Endothelial cell of umbilical vein (primary cell): ENCODE measurements around the gene LENG9. TPM values are rescaled to one million over a fixed set of nuclear protein-coding genes. Genes with fewer than 3 reads are reported as not detected.

Experiments
- BruUV-seq: library from RNA; stranded (reverse); fragments of 400-500 nt; replicated peaks from 2 replicates; lab custom pipeline; 2021; lab: Mats Ljungman, UMichigan
- CTCF ChIA-PET: fragments of 300-600, 350-600 bp; sonication (Branson Sonifier 250); formaldehyde crosslinking; loops from one replicate; lab custom pipeline; 2021; ENCODE audit warnings: antibody characterized with exemption, inconsistent platforms; lab: Charles Lee
- POLR2A ChIA-PET: fragments of 300-600, 350-600 bp; sonication (Branson Sonifier 250); formaldehyde crosslinking; loops from one replicate; lab custom pipeline; 2021; ENCODE audit warnings: antibody characterized with exemption, inconsistent platforms; lab: Charles Lee
- DNase-seq: peaks from one replicate; pipeline ENCODE4 v3.0.0-alpha.2; 2011; ENCODE audit warnings: low read depth, low spot score
- FAIRE-seq: peaks from 2 replicates; lab custom pipeline; 2011; peaks lifted over from hg19 to GRCh38; lab: Jason Lieb, UNC
- H2AFZ ChIP-seq: 2 replicates; pipeline ENCODE4 v1.6.0; 2012; ENCODE audit warnings: low read depth, low read length, control low read depth, inconsistent platforms
- H3K27ac ChIP-seq: 2 replicates; pipeline ENCODE4 v1.5.1; 2011; ENCODE audit warnings: low read depth, mild to moderate bottlenecking, control low read depth, low read length, moderate library complexity; ENCODE audit not compliant: insufficient read depth
- H3K27me3 ChIP-seq, 2 experiments: 2 replicates each; pipeline versions ENCODE4 v1.6.0 to v1.6.1; 2011; ENCODE audit warnings: low read length in 2 of 2, mixed read lengths in 1 of 2; ENCODE audit not compliant: control insufficient read depth in 2 of 2, insufficient read depth in 2 of 2
- H3K36me3 ChIP-seq, 2 experiments: 2 replicates in 1 of 2; 3 replicates in 1 of 2; pipeline ENCODE4 v1.5.1; 2011; ENCODE audit warnings: low read length in 2 of 2, mild to moderate bottlenecking in 1 of 2, moderate library complexity in 1 of 2; ENCODE audit not compliant: control insufficient read depth in 2 of 2, insufficient read depth in 2 of 2; ENCODE audit errors: extremely low read depth in 1 of 2
- H3K4me1 ChIP-seq: 3 replicates; pipeline ENCODE4 v1.5.1; 2011; ENCODE audit warnings: mild to moderate bottlenecking, low read length; ENCODE audit not compliant: control insufficient read depth, insufficient read depth; ENCODE audit errors: extremely low read depth
- H3K4me2 ChIP-seq: 2 replicates; pipeline ENCODE4 v1.6.1; 2011; ENCODE audit warnings: low read length, control low read depth, mixed read lengths; ENCODE audit not compliant: insufficient read depth
- H3K4me3 ChIP-seq, 3 experiments: fragments of 200-600 bp in 1 of 3; sonication (generic), shearing (Covaris generic) in 1 of 3; replicated peaks in 1 of 3; 2 replicates each; pipeline ENCODE4 v1.5.1; 2011 to 2016; ENCODE audit warnings: control low read depth in 3 of 3, low read length in 3 of 3, mild to moderate bottlenecking in 2 of 3, inconsistent platforms in 1 of 3, low read depth in 1 of 3, moderate library complexity in 1 of 3; ENCODE audit not compliant: insufficient read depth in 1 of 3
- H3K79me2 ChIP-seq: 2 replicates; pipeline ENCODE4 v1.6.0; 2012; ENCODE audit warnings: low read length, inconsistent platforms; ENCODE audit not compliant: control insufficient read depth, insufficient read depth
- H3K9ac ChIP-seq: replicated peaks from 2 replicates; pipeline ENCODE3; 2011; ENCODE audit warnings: low read length, control low read depth; ENCODE audit not compliant: insufficient read depth; ENCODE audit errors: extremely low read depth
- H3K9me1 ChIP-seq: replicated peaks from 3 replicates; pipeline ENCODE4 v1.6.0; 2011; ENCODE audit warnings: mild to moderate bottlenecking, low read length; ENCODE audit not compliant: control insufficient read depth, insufficient read depth; ENCODE audit errors: extremely low read depth
- H3K9me3 ChIP-seq: replicated peaks from 2 replicates; pipeline ENCODE4 v1.5.1; 2012; ENCODE audit warnings: low read length, inconsistent platforms; ENCODE audit not compliant: control insufficient read depth, insufficient read depth
- H4K20me1 ChIP-seq: replicated peaks from 2 replicates; pipeline ENCODE3; 2011; ENCODE audit warnings: mild to moderate bottlenecking, low read length; ENCODE audit not compliant: control insufficient read depth, insufficient read depth; ENCODE audit errors: extremely low read depth
- EZH2 ChIP-seq: IDR thresholded peaks from 2 replicates; pipeline ENCODE4 v1.6.1; 2012; ENCODE audit warnings: borderline replicate concordance, low read depth, mild to moderate bottlenecking, moderate library complexity, low read length, inconsistent platforms; ENCODE audit not compliant: severe bottlenecking
- FOS ChIP-seq: IDR thresholded peaks from 2 replicates; pipeline ENCODE4 v1.6.1; 2011; ENCODE audit warnings: mild to moderate bottlenecking, low read length, moderate library complexity, borderline replicate concordance; ENCODE audit not compliant: insufficient read depth
- GATA2 ChIP-seq: IDR thresholded peaks from 2 replicates; pipeline ENCODE4 v1.7.0; 2011; ENCODE audit warnings: low read depth, mild to moderate bottlenecking, moderate library complexity, mixed read lengths, low read length; ENCODE audit not compliant: insufficient read length, insufficient read depth
- JUN ChIP-seq: IDR thresholded peaks from 2 replicates; pipeline ENCODE4 v1.6.1; 2011; ENCODE audit warnings: borderline replicate concordance, low read depth; ENCODE audit not compliant: insufficient read length, insufficient read depth
- MYC ChIP-seq: IDR thresholded peaks from one replicate; pipeline ENCODE4 v1.6.1; 2011; ENCODE audit warnings: mild to moderate bottlenecking, low read depth, low read length
- POLR2A ChIP-seq: IDR thresholded peaks from 2 replicates; pipeline ENCODE4 v1.6.1; 2012; ENCODE audit warnings: low read depth, mild to moderate bottlenecking, control low read depth, low read length
- POLR2AphosphoS5 ChIP-seq: IDR thresholded peaks from 2 replicates; pipeline ENCODE4 v1.6.1; 2012; ENCODE audit warnings: low read depth, mild to moderate bottlenecking, control low read depth, low read length, moderate library complexity; ENCODE audit not compliant: insufficient read depth
- dilution Hi-C: fragments of 300-500 bp; cut with MboI; formaldehyde crosslinking; loops from one replicate; pipeline ENCODE4 v1.15.0; 2019; ENCODE audit warnings: low sequenced_read_pairs; ENCODE audit not compliant: extremely low pct_ligation_motif_present
- intact Hi-C: fragments of 100-400 bp; cut with micrococcal nuclease; formaldehyde crosslinking; loops from one replicate; pipeline ENCODE4 v1.10.0; 2022
- polyA plus RNA-seq, 4 experiments: library from polyadenylated mRNA; depleted of rRNA in 3 of 4; stranded (reverse) in 3 of 4; unstranded in 1 of 4; fragments of >200 nt; gene quantifications; 2 replicates each; pipeline versions ENCODE4 v1.2.1 to v1.2.3, GENCODE V29; 2011 to 2012; ENCODE audit warnings: missing spikeins in 1 of 4
- total RNA-seq: library from RNA; stranded (reverse); gene quantifications from 2 replicates; pipeline ENCODE4 v1.2.3, GENCODE V29; 2021
- TF ChIP-seq, protein P1 (sequence below): IDR thresholded peaks from 2 replicates; pipeline ENCODE4 v1.6.1; 2011; ENCODE audit not compliant: insufficient read depth, insufficient read length
- TF ChIP-seq, protein P2 (sequence below), 2 donors: IDR thresholded peaks; 1 replicate in 1 of 2; 2 replicates in 1 of 2; pipeline ENCODE4 v1.5.1; 2011; ENCODE audit warnings: low read length in 2 of 2, mild to moderate bottlenecking in 2 of 2, moderate library complexity in 2 of 2, control low read depth in 1 of 2, inconsistent platforms in 1 of 2, low read depth in 1 of 2; ENCODE audit not compliant: insufficient read depth in 1 of 2; ENCODE audit errors: extremely low read depth in 1 of 2

LENG9 gene
- total and polyA plus RNA-seq, 2 donors (not counting 3 experiments of a cell fraction or from before 2014, with no cell fraction given) = 0.97 to 2.8 TPM

DNA sequence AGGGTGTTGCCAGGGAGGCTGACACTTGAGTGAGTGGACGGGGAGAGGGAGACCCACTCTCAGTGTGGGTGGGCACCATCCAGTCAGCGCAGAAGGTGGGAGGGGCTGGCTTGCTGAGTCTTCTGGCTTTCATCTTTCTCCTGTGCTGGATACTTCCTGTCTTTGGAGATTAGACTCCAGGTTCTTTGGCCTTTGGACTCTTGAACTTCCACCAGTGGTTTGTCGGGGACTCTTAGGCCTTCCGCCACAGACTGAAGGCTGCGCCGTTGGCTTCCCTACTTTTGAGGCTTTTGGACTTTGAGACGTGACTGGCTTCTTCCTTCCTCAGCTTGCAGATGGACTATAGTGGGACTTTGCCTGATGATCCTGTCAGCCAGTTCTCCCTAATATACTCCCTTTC lies 18.8 kb downstream of the LENG9 start:
- dilution Hi-C loops = no loop called here
- H3K9ac ChIP-seq = no peak overlapping the region
- ChIA-PET POLR2A (no interaction called here), CTCF (no interaction called here)
- no peaks in the 10 kb centered on the region for H4K20me1 ChIP-seq
- no peak overlapping the region for H2AFZ ChIP-seq
- intact Hi-C loops = loop anchor here (5.0 kb wide), 1 partner anchor 242 kb away; the partner anchor contains the start of gene RPS9
- H3K9me3 ChIP-seq = no peaks in the 10 kb centered on the region
- H3K9me1 ChIP-seq = no peaks in the 10 kb centered on the region
- peaks cover 22% of the 10 kb centered on the region for H3K79me2 ChIP-seq
- BruUV-seq = no TSS peak
- peaks cover 7% of the 10 kb centered on the region for H3K4me1 ChIP-seq
- H3K27me3 ChIP-seq = no peaks in the 10 kb centered on the region
- H3K4me3 ChIP-seq = no peak overlapping the region
- peaks cover 0 to 3% of the 10 kb centered on the region in 2 experiments for H3K36me3 ChIP-seq
- FAIRE-seq = no peak
- TF ChIP-seq POLR2A = no peak
- no peak for TF ChIP-seq MYC
- TF ChIP-seq FOS = no peak
- TF ChIP-seq, protein P1, sequence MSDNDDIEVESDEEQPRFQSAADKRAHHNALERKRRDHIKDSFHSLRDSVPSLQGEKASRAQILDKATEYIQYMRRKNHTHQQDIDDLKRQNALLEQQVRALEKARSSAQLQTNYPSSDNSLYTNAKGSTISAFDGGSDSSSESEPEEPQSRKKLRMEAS = no peak
- no peak for TF ChIP-seq GATA2
- no peak for TF ChIP-seq EZH2
- TF ChIP-seq JUN = no peak
- no peak overlapping the region for H3K4me2 ChIP-seq
- no peak overlapping the region for H3K27ac ChIP-seq
- DNase-seq = no peak

DNA sequence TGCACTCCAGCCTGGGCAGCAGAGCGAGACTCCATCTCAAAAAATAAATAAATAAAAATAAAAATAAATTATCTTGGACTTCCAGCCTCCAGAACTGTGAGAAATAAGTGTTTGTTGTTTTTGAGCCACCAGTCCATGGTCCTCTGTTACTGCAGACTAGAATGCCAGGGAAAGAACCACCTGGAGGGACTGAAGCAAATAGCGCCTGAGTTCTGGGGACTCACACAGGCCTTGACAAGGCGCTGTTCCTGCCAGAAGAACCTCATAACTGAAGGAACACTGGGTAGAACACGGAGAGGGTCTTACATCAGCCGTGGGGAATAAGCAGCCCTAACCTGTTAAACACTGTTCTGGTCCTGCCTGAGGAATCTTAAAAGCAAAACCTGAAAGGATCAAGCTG lies 22.9 kb downstream of the LENG9 start:
- ChIA-PET CTCF (interaction anchor here (1.0 to 3.2 kb wide), 3 partner anchors 8 to 11 kb away, joined by 3 to 21 read pairs (median 9); partner anchors contain the start of gene LENG8), POLR2A (no interaction called here)
- H4K20me1 ChIP-seq = no peaks in the 10 kb centered on the region
- TF ChIP-seq, protein P2, sequence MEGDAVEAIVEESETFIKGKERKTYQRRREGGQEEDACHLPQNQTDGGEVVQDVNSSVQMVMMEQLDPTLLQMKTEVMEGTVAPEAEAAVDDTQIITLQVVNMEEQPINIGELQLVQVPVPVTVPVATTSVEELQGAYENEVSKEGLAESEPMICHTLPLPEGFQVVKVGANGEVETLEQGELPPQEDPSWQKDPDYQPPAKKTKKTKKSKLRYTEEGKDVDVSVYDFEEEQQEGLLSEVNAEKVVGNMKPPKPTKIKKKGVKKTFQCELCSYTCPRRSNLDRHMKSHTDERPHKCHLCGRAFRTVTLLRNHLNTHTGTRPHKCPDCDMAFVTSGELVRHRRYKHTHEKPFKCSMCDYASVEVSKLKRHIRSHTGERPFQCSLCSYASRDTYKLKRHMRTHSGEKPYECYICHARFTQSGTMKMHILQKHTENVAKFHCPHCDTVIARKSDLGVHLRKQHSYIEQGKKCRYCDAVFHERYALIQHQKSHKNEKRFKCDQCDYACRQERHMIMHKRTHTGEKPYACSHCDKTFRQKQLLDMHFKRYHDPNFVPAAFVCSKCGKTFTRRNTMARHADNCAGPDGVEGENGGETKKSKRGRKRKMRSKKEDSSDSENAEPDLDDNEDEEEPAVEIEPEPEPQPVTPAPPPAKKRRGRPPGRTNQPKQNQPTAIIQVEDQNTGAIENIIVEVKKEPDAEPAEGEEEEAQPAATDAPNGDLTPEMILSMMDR (IDR thresholded peaks at IDR 0.05; ENCODE audit: extremely low read depth in 1 of 2, insufficient read depth in 1 of 2, low read depth in 1 of 2, low read length in 2 of 2) = no peak
- TF ChIP-seq, protein P1 = no peak
- TF ChIP-seq FOS (no peak), JUN (no peak), POLR2AphosphoS5 (no peak), MYC (no peak), POLR2A (no peak), EZH2 (no peak), GATA2 (no peak)
- H3K27me3 ChIP-seq = no peaks in the 10 kb centered on the region
- no peaks in the 10 kb centered on the region for H3K79me2 ChIP-seq
- no peak overlapping the region for H2AFZ ChIP-seq
- H3K36me3 ChIP-seq = peaks cover 0 to 3% of the 10 kb centered on the region in 2 experiments
- H3K9ac ChIP-seq = no peak overlapping the region
- no peaks in the 10 kb centered on the region for H3K4me1 ChIP-seq
- BruUV-seq = no TSS peak
- H3K4me3 ChIP-seq = no peak overlapping the region
- no peak overlapping the region for H3K27ac ChIP-seq
- no peaks in the 10 kb centered on the region for H3K9me1 ChIP-seq
- no peaks in the 10 kb centered on the region for H3K9me3 ChIP-seq
- DNase-seq (no peak), FAIRE-seq (no peak)
- intact Hi-C loops = no loop called here
- dilution Hi-C loops = no loop called here
- H3K4me2 ChIP-seq = no peak overlapping the region
